GM19397 (cell line): ENCODE results near the gene EIF4G1.

Experiments
- ATAC-seq: cut with Tn5 transposase; IDR thresholded peaks from one replicate; pipeline ENCODE4 v1.9.1; 2021; ENCODE audit warnings: mild to moderate bottlenecking, moderate library complexity; ENCODE audit not compliant: unreplicated experiment

The EIF4G1 gene

DNA sequence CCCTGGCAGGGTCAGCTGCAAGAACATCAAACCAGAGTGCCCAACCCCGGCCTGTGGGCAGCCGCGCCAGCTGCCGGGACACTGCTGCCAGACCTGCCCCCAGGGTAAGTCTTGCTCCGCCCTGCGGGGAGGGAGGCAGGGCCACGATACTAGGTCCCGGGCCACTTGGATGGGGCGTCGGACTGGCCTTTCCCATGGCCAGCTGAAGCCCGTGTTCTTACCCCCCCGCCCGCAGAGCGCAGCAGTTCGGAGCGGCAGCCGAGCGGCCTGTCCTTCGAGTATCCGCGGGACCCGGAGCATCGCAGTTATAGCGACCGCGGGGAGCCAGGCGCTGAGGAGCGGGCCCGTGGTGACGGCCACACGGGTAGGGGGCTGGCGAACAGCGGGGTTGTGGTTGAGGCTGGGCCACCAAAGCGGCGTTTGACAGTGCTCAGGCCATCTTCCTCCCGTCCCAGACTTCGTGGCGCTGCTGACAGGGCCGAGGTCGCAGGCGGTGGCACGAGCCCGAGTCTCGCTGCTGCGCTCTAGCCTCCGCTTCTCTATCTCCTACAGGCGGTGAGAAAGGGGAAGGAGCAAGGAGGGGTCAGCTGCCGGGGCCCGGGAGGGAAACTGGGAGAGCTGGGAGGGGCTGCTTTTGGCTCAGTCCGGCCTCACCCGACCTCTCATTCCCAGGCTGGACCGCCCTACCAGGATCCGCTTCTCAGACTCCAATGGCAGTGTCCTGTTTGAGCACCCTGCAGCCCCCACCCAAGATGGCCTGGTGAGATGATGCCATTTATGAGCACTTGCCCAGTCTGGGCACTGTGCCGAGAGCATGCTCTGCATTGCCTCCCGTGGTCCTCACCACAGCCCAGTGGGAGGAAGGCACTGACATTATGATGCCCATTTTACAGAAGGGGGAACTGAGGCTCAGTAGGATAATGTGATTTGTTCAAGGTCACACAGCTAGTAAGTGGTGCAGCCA, 67.1 kb downstream of the EIF4G1 start:
- no peak for ATAC-seq

DNA sequence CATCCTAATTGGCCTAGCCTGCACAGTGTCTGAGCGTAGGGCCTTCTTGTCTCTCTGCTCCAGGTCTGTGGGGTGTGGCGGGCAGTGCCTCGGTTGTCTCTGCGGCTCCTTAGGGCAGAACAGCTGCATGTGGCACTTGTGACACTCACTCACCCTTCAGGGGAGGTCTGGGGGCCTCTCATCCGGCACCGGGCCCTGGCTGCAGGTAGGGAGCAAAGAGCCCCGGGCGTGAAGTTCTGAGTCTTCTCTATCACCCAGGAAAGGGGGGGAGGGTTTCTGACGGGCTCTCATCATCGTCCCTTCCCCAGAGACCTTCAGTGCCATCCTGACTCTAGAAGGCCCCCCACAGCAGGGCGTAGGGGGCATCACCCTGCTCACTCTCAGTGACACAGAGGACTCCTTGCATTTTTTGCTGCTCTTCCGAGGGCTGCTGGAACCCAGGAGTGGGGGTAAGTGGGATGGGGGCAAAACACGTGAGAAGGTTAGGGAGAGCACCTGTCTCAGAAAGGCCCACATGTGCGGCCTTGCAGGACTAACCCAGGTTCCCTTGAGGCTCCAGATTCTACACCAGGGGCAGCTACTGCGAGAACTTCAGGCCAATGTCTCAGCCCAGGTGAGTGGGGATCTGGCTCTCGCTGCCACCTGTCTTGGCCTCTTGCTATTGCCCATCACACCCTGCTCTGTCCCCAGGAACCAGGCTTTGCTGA, 68.1 kb downstream of the EIF4G1 start:
- no peak for ATAC-seq

DNA sequence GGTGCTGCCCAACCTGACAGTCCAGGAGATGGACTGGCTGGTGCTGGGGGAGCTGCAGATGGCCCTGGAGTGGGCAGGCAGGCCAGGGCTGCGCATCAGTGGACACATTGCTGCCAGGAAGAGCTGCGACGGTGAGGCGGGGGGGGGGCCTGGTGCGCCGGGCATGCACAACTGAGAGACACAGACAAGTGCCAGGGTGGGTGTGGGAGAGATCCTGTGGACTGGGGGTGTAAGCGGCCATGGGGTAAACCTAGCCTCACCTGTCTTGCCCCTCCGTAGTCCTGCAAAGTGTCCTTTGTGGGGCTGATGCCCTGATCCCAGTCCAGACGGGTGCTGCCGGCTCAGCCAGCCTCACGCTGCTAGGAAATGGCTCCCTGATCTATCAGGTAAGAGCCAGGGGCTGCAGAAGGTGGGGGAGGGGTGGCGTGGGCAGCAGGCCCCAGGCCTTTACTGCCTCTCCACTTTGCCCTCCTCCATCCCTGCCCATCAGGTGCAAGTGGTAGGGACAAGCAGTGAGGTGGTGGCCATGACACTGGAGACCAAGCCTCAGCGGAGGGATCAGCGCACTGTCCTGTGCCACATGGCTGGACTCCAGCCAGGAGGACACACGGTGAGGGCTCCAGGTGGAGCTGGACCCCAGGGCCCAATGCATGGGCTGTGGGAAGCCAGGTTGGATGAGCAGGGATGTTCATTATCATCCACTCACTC, 68.8 kb downstream of the EIF4G1 start:
- no peak for ATAC-seq

DNA sequence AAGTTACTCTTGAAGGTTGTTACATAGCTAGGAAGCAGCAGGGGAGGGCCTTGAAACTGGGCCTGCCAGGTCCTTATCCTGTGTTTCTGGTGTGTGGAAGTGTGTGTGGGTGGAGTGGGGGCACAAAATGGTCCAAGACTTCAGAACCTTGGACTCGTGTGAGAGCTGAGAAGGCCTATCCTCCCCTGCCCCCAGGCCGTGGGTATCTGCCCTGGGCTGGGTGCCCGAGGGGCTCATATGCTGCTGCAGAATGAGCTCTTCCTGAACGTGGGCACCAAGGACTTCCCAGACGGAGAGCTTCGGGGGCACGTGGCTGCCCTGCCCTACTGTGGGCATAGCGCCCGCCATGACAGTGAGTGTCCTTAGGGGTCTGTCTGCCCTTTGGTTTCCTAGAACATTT, 69.9 kb downstream of the EIF4G1 start:
- ATAC-seq = no peak
